HEK293 (cell line): ENCODE results near the gene CHSY1.

ENCODE experiments used
- CTCF ChIA-PET: fragments of 350-600 bp; formaldehyde crosslinking; extraction: SDS; loops from one replicate; lab custom pipeline; 2021; ENCODE audit warnings: antibody characterized with exemption; lab: Yijun Ruan, JAX
- POLR2A ChIA-PET: fragments of 300-600 bp; formaldehyde crosslinking; extraction: SDS; loops from one replicate; lab custom pipeline; 2020; ENCODE audit warnings: antibody characterized with exemption, inconsistent platforms; lab: Yijun Ruan, JAX
- H3K27ac ChIP-seq: fragments of 200-500 bp; sonication (Bioruptor generic); 2 replicates; pipeline ENCODE4 v1.5.1; 2014; ENCODE audit warnings: low read depth, low read length, control low read depth, inconsistent platforms; ENCODE audit errors: extremely low read depth
- H3K36me3 ChIP-seq, 2 experiments: fragments of 200-500 bp in 1 of 2; sonication (Bioruptor generic) in 1 of 2; 1 replicate in 1 of 2; 2 replicates in 1 of 2; pipeline ENCODE4 v1.5.1; 2014 to 2017; ENCODE audit warnings: inconsistent platforms in 2 of 2, low read length in 2 of 2; ENCODE audit not compliant: control insufficient read depth in 2 of 2, insufficient read depth in 1 of 2
- H3K4me1 ChIP-seq: fragments of 200-500 bp; sonication (Bioruptor generic); 2 replicates; pipeline ENCODE4 v1.5.1; 2014; ENCODE audit warnings: mild to moderate bottlenecking, low read length, inconsistent platforms; ENCODE audit not compliant: control insufficient read depth, insufficient read depth
- H3K4me3 ChIP-seq: 2 replicates; pipeline ENCODE4 v1.5.1; 2011; ENCODE audit warnings: low read depth, mild to moderate bottlenecking, control low read depth, low read length, moderate library complexity
- H3K9me3 ChIP-seq: fragments of 200-500 bp; sonication (Bioruptor generic); 2 replicates; pipeline ENCODE4 v1.5.1; 2014; ENCODE audit warnings: low read depth, low read length, inconsistent platforms; ENCODE audit not compliant: control insufficient read depth, insufficient read depth
- GLI4 ChIP-seq: fragments of 450-650 bp; formaldehyde crosslinking; IDR thresholded peaks from 2 replicates; pipeline ENCODE4 v1.5.1; 2016; ENCODE audit warnings: missing biosample characterization, missing genetic modification characterization
- HOXA7 ChIP-seq: sonication (generic); formaldehyde crosslinking; IDR thresholded peaks from 2 replicates; pipeline ENCODE4 v1.8.1; 2022; ENCODE audit warnings: missing genetic modification reagents, borderline replicate concordance
- KLF16 ChIP-seq: fragments of 450-650 bp; formaldehyde crosslinking; IDR thresholded peaks from 2 replicates; pipeline ENCODE4 v1.5.1; 2017; ENCODE audit warnings: missing biosample characterization, missing genetic modification characterization
- MZF1 ChIP-seq: fragments of 450-650 bp; formaldehyde crosslinking; IDR thresholded peaks from 2 replicates; pipeline ENCODE4 v1.5.1; 2017; ENCODE audit warnings: missing biosample characterization, missing genetic modification characterization, borderline replicate concordance
- SALL2 ChIP-seq: fragments of 450-650 bp; formaldehyde crosslinking; IDR thresholded peaks from 2 replicates; pipeline ENCODE4 v1.5.0; 2017; ENCODE audit warnings: missing biosample characterization, mild to moderate bottlenecking, missing genetic modification characterization, borderline replicate concordance
- YY2 ChIP-seq: fragments of 450-650 bp; formaldehyde crosslinking; IDR thresholded peaks from 2 replicates; pipeline ENCODE4 v1.5.1; 2016; ENCODE audit warnings: missing biosample characterization, missing genetic modification characterization
- ZBTB20 ChIP-seq: fragments of 450-650 bp; formaldehyde crosslinking; IDR thresholded peaks from 2 replicates; pipeline ENCODE4 v1.5.1; 2016; ENCODE audit warnings: missing biosample characterization, missing genetic modification characterization
- ZFP69B ChIP-seq: fragments of 450-650 bp; formaldehyde crosslinking; IDR thresholded peaks from 2 replicates; pipeline ENCODE4 v1.5.1; 2016; ENCODE audit warnings: missing biosample characterization, missing genetic modification characterization
- ZNF16 ChIP-seq: fragments of 450-650 bp; formaldehyde crosslinking; IDR thresholded peaks from 2 replicates; pipeline ENCODE4 v1.5.1; 2016; ENCODE audit warnings: low read depth, missing biosample characterization, missing genetic modification characterization
- ZNF211 ChIP-seq: fragments of 450-650 bp; formaldehyde crosslinking; IDR thresholded peaks from 2 replicates; pipeline ENCODE4 v1.5.1; 2016; ENCODE audit warnings: low read depth, missing biosample characterization, missing genetic modification characterization
- ZNF214 ChIP-seq: fragments of 450-650 bp; formaldehyde crosslinking; IDR thresholded peaks from 2 replicates; pipeline ENCODE4 v1.5.1; 2017; ENCODE audit warnings: missing biosample characterization, mild to moderate bottlenecking, missing genetic modification characterization, borderline replicate concordance
- ZNF223 ChIP-seq: fragments of 450-650 bp; formaldehyde crosslinking; IDR thresholded peaks from 2 replicates; pipeline ENCODE4 v1.5.1; 2016; ENCODE audit warnings: missing biosample characterization, missing genetic modification characterization
- ZNF274 ChIP-seq, 2 experiments: fragments of 200-500 bp in 1 of 2; fragments of 450-650 bp in 1 of 2; sonication (Bioruptor generic) in 1 of 2; formaldehyde crosslinking in 1 of 2; IDR thresholded peaks; 2 replicates each; pipeline versions ENCODE4 v1.5.1 to v1.6.1; 2014 to 2016; ENCODE audit warnings: borderline replicate concordance in 1 of 2, inconsistent platforms in 1 of 2, low read length in 1 of 2, missing biosample characterization in 1 of 2, missing genetic modification characterization in 1 of 2
- ZNF335 ChIP-seq: fragments of 450-650 bp; formaldehyde crosslinking; conservative IDR thresholded peaks from 2 replicates; pipeline ENCODE4 v1.5.1; 2016; ENCODE audit warnings: missing biosample characterization, missing genetic modification characterization
- ZNF341 ChIP-seq: fragments of 450-650 bp; formaldehyde crosslinking; IDR thresholded peaks from 2 replicates; pipeline ENCODE4; 2016; ENCODE audit warnings: low read depth, missing biosample characterization, missing genetic modification characterization
- ZNF544 ChIP-seq: fragments of 450-650 bp; formaldehyde crosslinking; IDR thresholded peaks from 2 replicates; pipeline ENCODE4 v1.5.0; 2017; ENCODE audit warnings: missing biosample characterization, missing genetic modification characterization
- ZNF549 ChIP-seq: fragments of 450-650 bp; IDR thresholded peaks from 2 replicates; pipeline ENCODE4 v1.5.1; 2018; ENCODE audit warnings: missing biosample characterization, missing genetic modification characterization, mild to moderate bottlenecking, inconsistent platforms, moderate library complexity
- ZNF560 ChIP-seq: fragments of 450-650 bp; formaldehyde crosslinking; IDR thresholded peaks from 2 replicates; pipeline ENCODE4 v1.5.1; 2017; ENCODE audit warnings: missing biosample characterization, missing genetic modification characterization, borderline replicate concordance
- ZNF571 ChIP-seq: fragments of 450-650 bp; formaldehyde crosslinking; IDR thresholded peaks from 2 replicates; pipeline ENCODE4 v1.5.0; 2017; ENCODE audit warnings: missing biosample characterization, missing genetic modification characterization
- ZNF701 ChIP-seq: fragments of 450-650 bp; formaldehyde crosslinking; IDR thresholded peaks from 2 replicates; pipeline ENCODE4 v1.5.1; 2016; ENCODE audit warnings: missing biosample characterization, missing genetic modification characterization
- TF ChIP-seq, protein P1 (sequence below): fragments of 450-650 bp; IDR thresholded peaks from 2 replicates; pipeline ENCODE4 v1.5.1; 2018; ENCODE audit warnings: missing biosample characterization, mild to moderate bottlenecking, missing genetic modification characterization
- TF ChIP-seq, protein P2 (sequence below): fragments of 450-650 bp; IDR thresholded peaks from 2 replicates; pipeline ENCODE4 v1.5.1; 2018; ENCODE audit warnings: missing biosample characterization, missing genetic modification characterization
- TF ChIP-seq, protein P3 (sequence below): fragments of 450-650 bp; formaldehyde crosslinking; IDR thresholded peaks from 2 replicates; pipeline ENCODE4 v1.5.1; 2016; ENCODE audit warnings: missing biosample characterization, missing genetic modification characterization
- TF ChIP-seq, protein P4 (sequence below): fragments of 450-650 bp; formaldehyde crosslinking; IDR thresholded peaks from 2 replicates; pipeline ENCODE4 v1.5.1; 2016; ENCODE audit warnings: missing biosample characterization, missing genetic modification characterization, borderline replicate concordance
- TF ChIP-seq, protein P5 (sequence below): IDR thresholded peaks from 2 replicates; pipeline ENCODE4 v1.6.1; 2011; ENCODE audit warnings: mild to moderate bottlenecking, low read depth, low read length, borderline replicate concordance

CHSY1 gene

DNA sequence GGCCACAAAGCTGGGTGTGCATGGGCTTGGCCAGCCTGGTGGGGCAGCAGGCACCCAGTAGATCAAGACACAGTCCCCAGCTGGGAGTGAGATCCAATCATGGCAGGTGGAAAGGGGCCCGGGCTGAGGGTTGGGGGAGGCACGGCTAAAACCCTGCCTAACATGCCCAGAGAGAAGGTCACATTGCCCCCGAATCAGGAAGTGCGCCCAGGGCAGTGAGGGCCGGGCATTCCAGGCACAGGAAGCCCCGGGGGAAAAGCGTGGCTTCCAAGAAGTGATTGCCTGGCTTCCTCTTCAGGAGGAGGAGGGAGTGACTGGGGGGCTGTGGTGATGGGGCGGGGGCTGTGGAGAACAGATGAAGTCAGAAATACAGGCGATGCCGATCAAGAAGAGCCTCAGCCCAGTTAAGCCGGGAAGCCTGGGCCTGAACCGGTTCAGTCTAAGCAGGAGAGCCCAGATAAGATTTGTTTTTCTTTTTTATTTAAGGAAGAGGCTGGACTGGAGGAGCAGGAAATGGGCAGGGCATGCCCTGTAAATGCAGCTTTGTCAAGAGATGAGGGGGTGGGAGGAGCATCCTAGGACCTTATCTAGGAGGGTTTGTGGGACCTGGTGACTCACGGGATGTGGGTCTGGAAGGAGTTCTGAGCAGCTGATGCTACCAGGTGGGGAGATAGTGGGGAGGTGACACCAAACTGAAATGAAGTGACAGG, 83.9 kb downstream of the CHSY1 start:
- Histone ChIP-seq H3K27ac (no peak overlapping the region), H3K36me3 (no peaks in the 10 kb centered on the region), H3K4me3 (no peak overlapping the region), H3K9me3 (no peaks in the 10 kb centered on the region; the same call in 1 of the 2 replicates), H3K4me1 (peaks cover 4% of the 10 kb centered on the region; the same call in 1 of the 2 replicates)
- POLR2A ChIA-PET = no interaction called here
- TF ChIP-seq ZNF211 (tag by site-specific recombination) = no peak
- no peak for TF ChIP-seq ZNF274 (IDR thresholded peaks at IDR 0.05; ENCODE audit: low read length)
- TF ChIP-seq ZNF274 (tag by site-specific recombination; IDR thresholded peaks at IDR 0.05; ENCODE audit: borderline replicate concordance) = no peak
- TF ChIP-seq ZNF701 = no peak
- no peak for TF ChIP-seq ZNF223 (tag by site-specific recombination)
- TF ChIP-seq ZNF560 (tag by site-specific recombination) = no peak
- TF ChIP-seq ZNF214 = no peak
- TF ChIP-seq ZFP69B (tag by site-specific recombination) = no peak
- TF ChIP-seq ZNF16 (tag by site-specific recombination) = no peak
- TF ChIP-seq MZF1 (tag by site-specific recombination) = no peak
- TF ChIP-seq, protein P1, sequence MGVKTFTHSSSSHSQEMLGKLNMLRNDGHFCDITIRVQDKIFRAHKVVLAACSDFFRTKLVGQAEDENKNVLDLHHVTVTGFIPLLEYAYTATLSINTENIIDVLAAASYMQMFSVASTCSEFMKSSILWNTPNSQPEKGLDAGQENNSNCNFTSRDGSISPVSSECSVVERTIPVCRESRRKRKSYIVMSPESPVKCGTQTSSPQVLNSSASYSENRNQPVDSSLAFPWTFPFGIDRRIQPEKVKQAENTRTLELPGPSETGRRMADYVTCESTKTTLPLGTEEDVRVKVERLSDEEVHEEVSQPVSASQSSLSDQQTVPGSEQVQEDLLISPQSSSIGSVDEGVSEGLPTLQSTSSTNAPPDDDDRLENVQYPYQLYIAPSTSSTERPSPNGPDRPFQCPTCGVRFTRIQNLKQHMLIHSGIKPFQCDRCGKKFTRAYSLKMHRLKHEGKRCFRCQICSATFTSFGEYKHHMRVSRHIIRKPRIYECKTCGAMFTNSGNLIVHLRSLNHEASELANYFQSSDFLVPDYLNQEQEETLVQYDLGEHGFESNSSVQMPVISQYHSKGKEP = no peak
- no peak for TF ChIP-seq ZNF549 (tag by site-specific recombination)
- TF ChIP-seq, protein P2, sequence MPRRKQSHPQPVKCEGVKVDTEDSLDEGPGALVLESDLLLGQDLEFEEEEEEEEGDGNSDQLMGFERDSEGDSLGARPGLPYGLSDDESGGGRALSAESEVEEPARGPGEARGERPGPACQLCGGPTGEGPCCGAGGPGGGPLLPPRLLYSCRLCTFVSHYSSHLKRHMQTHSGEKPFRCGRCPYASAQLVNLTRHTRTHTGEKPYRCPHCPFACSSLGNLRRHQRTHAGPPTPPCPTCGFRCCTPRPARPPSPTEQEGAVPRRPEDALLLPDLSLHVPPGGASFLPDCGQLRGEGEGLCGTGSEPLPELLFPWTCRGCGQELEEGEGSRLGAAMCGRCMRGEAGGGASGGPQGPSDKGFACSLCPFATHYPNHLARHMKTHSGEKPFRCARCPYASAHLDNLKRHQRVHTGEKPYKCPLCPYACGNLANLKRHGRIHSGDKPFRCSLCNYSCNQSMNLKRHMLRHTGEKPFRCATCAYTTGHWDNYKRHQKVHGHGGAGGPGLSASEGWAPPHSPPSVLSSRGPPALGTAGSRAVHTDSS (tag by site-specific recombination) = no peak
- TF ChIP-seq ZNF571 = no peak
- CTCF ChIA-PET = no interaction called here

DNA sequence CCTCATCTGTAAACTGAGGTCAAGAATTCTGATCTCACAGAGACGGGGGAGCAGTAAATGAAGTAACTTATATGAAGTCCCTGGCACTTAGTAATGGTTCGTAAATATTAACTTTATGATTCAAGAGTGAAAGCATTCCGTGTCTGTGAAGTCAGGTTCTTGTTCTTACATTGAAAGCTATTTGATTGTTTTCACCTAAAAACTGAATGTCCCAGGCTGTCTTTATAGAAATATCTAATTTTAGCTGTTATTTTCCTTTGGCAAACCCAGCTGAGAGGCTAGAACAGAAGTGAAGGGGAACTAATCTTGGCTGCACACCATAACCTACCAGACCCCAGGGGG, 84.5 kb downstream of the CHSY1 start:
- TF ChIP-seq ZNF335 (no peak), GLI4 (tag by site-specific recombination) (no peak), KLF16 (tag by site-specific recombination) (no peak), SALL2 (tag by site-specific recombination) (no peak), YY2 (no peak), ZNF341 (tag by site-specific recombination) (no peak), ZNF544 (tag by site-specific recombination) (no peak), ZBTB20 (no peak), HOXA7 (CRISPR knock-in tag) (no peak)
- TF ChIP-seq, protein P3, sequence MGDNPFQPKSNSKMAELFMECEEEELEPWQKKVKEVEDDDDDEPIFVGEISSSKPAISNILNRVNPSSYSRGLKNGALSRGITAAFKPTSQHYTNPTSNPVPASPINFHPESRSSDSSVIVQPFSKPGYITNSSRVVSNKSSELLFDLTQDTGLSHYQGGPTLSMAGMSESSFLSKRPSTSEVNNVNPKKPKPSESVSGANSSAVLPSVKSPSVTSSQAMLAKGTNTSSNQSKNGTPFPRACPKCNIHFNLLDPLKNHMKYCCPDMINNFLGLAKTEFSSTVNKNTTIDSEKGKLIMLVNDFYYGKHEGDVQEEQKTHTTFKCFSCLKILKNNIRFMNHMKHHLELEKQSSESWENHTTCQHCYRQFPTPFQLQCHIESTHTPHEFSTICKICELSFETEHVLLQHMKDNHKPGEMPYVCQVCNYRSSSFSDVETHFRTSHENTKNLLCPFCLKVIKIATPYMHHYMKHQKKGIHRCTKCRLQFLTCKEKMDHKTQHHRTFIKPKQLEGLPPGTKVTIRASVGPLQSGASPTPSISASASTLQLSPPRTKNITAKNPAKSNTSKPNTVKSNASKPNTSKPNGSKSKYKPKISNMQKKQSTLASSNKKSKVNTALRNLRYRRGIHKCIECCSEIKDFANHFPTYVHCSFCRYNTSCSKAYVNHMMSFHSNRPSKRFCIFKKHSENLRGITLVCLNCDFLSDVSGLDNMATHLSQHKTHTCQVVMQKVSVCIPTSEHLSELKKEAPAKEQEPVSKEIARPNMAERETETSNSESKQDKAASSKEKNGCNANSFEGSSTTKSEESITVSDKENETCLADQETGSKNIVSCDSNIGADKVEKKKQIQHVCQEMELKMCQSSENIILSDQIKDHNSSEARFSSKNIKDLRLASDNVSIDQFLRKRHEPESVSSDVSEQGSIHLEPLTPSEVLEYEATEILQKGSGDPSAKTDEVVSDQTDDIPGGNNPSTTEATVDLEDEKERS (tag by site-specific recombination) = no peak
- TF ChIP-seq, protein P4, sequence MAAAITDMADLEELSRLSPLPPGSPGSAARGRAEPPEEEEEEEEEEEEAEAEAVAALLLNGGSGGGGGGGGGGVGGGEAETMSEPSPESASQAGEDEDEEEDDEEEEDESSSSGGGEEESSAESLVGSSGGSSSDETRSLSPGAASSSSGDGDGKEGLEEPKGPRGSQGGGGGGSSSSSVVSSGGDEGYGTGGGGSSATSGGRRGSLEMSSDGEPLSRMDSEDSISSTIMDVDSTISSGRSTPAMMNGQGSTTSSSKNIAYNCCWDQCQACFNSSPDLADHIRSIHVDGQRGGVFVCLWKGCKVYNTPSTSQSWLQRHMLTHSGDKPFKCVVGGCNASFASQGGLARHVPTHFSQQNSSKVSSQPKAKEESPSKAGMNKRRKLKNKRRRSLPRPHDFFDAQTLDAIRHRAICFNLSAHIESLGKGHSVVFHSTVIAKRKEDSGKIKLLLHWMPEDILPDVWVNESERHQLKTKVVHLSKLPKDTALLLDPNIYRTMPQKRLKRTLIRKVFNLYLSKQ (tag by site-specific recombination) = no peak
- TF ChIP-seq, protein P5, sequence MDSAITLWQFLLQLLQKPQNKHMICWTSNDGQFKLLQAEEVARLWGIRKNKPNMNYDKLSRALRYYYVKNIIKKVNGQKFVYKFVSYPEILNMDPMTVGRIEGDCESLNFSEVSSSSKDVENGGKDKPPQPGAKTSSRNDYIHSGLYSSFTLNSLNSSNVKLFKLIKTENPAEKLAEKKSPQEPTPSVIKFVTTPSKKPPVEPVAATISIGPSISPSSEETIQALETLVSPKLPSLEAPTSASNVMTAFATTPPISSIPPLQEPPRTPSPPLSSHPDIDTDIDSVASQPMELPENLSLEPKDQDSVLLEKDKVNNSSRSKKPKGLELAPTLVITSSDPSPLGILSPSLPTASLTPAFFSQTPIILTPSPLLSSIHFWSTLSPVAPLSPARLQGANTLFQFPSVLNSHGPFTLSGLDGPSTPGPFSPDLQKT = no peak
- ChIA-PET POLR2A (no interaction called here), CTCF (no interaction called here)
- no peak overlapping the region for H3K27ac ChIP-seq
- H3K36me3 ChIP-seq = no peaks in the 10 kb centered on the region
- no peak overlapping the region for H3K4me3 ChIP-seq
- peaks cover under 1% of the 10 kb centered on the region; the same call in 1 of the 2 replicates for H3K4me1 ChIP-seq
- no peaks in the 10 kb centered on the region; the same call in 1 of the 2 replicates for H3K9me3 ChIP-seq
